GM21576 (cell line): Measurements from ENCODE around the gene GNA12.

Experiments used
- ATAC-seq: cut with Tn5 transposase; IDR thresholded peaks from one replicate; pipeline ENCODE4 v1.9.1; 2021; ENCODE audit warnings: mild to moderate bottlenecking, moderate library complexity; ENCODE audit not compliant: unreplicated experiment

GNA12 gene

GRCh38 chr7:2838873-2839578 lies 5.1 kb downstream of the GNA12 start:
- ATAC-seq = peak; percentile 60

GRCh38 chr7:2838451-2838850 lies 5.7 kb downstream of the GNA12 start:
- ATAC-seq = no peak

GRCh38 chr7:2837496-2837895 lies 6.6 kb downstream of the GNA12 start:
- no peak for ATAC-seq

- no peak for ATAC-seq
These were observed 9.2 kb downstream of the GNA12 start for GRCh38 chr7:2834748-2835441.

GRCh38 chr7:2833083-2833910 lies 10.8 kb downstream of the GNA12 start:
- ATAC-seq = no peak

GRCh38 chr7:2832461-2832860 lies 11.6 kb downstream of the GNA12 start:
- ATAC-seq = no peak

- ATAC-seq = no peak
These were observed 13.3 kb downstream of the GNA12 start for GRCh38 chr7:2830609-2831376.

- no peak for ATAC-seq
These were observed 15.1 kb downstream of the GNA12 start for GRCh38 chr7:2829040-2829439.

- ATAC-seq = no peak
These were observed 17.3 kb downstream of the GNA12 start for GRCh38 chr7:2826771-2827170.

GRCh38 chr7:2825559-2826227 lies 18.4 kb downstream of the GNA12 start:
- ATAC-seq = no peak

GRCh38 chr7:2824678-2825461 lies 19.2 kb downstream of the GNA12 start:
- peak; percentile 46 for ATAC-seq

- ATAC-seq = no peak
These were observed 20.0 kb downstream of the GNA12 start for GRCh38 chr7:2824026-2824677.

GRCh38 chr7:2823130-2823529 lies 21.0 kb downstream of the GNA12 start:
- ATAC-seq = no peak

- ATAC-seq = peak; percentile 44
These were observed 22.1 kb downstream of the GNA12 start for GRCh38 chr7:2821842-2822507.

GRCh38 chr7:2821161-2821841 lies 22.8 kb downstream of the GNA12 start:
- ATAC-seq = no peak

GRCh38 chr7:2820508-2820934 lies 23.6 kb downstream of the GNA12 start:
- ATAC-seq = no peak

GRCh38 chr7:2819954-2820397 lies 24.1 kb downstream of the GNA12 start:
- no peak for ATAC-seq
